H1 (cell line): ENCODE data around the gene B4GALNT3. TPM values are rescaled to one million over a fixed set of nuclear protein-coding genes. Genes with fewer than 3 reads are reported as not detected.

Experiments
- HDAC6 ChIP-seq: IDR thresholded peaks from one replicate; pipeline ENCODE4 v1.7.1; 2012; ENCODE audit warnings: low read depth, mild to moderate bottlenecking, inconsistent platforms, low read length, moderate library complexity
- POLR2AphosphoS5 ChIP-seq: IDR thresholded peaks from 2 replicates; pipeline ENCODE4 v1.6.1; 2011; ENCODE audit warnings: low read depth, low read length
- SAP30 ChIP-seq: fragments of 300-600 bp; sonication (generic); IDR thresholded peaks from 2 replicates; pipeline ENCODE4 v1.7.1; 2012; ENCODE audit warnings: low read length, moderate library complexity, mild to moderate bottlenecking, inconsistent platforms; ENCODE audit not compliant: insufficient read depth, insufficient replicate concordance
- TBP ChIP-seq: IDR thresholded peaks from 2 replicates; pipeline ENCODE4 v1.6.1; 2011; ENCODE audit warnings: low read depth, low read length, improper control_type of control experiment
- polyA plus RNA-seq, 7 experiments: library from polyadenylated mRNA; depleted of rRNA in 3 of 7; stranded (reverse) in 5 of 7; unstranded in 2 of 7; fragments of >200 nt in 5 of 7; fragments of 200-250 nt in 2 of 7; gene quantifications; 1 replicate in 5 of 7; 2 replicates in 1 of 7; 4 replicates in 1 of 7; pipeline versions ENCODE4 v1.2.1 to v1.2.3, GENCODE V29; 2011 to 2013; ENCODE audit warnings: missing spikeins in 2 of 7, mixed read lengths in 2 of 7
- total RNA-seq: library from RNA; stranded (reverse); fragmentation: NEBNext Ultra II Directional; extraction: Animal tissue kit (Norgen Biotek cat#: 25700); gene quantifications from 2 replicates; pipeline ENCODE4 v1.2.1, GENCODE V29; 2021
- TF ChIP-seq, protein P1 (sequence below): IDR thresholded peaks from 2 replicates; pipeline ENCODE4 v1.6.1; 2012; ENCODE audit warnings: low read length, inconsistent platforms

The B4GALNT3 gene
- total and polyA plus RNA-seq, 2 of the 8 experiments (the other 6 are each of a cell fraction or from before 2014, with no cell fraction given): 12.5 to 20.3 TPM

DNA sequence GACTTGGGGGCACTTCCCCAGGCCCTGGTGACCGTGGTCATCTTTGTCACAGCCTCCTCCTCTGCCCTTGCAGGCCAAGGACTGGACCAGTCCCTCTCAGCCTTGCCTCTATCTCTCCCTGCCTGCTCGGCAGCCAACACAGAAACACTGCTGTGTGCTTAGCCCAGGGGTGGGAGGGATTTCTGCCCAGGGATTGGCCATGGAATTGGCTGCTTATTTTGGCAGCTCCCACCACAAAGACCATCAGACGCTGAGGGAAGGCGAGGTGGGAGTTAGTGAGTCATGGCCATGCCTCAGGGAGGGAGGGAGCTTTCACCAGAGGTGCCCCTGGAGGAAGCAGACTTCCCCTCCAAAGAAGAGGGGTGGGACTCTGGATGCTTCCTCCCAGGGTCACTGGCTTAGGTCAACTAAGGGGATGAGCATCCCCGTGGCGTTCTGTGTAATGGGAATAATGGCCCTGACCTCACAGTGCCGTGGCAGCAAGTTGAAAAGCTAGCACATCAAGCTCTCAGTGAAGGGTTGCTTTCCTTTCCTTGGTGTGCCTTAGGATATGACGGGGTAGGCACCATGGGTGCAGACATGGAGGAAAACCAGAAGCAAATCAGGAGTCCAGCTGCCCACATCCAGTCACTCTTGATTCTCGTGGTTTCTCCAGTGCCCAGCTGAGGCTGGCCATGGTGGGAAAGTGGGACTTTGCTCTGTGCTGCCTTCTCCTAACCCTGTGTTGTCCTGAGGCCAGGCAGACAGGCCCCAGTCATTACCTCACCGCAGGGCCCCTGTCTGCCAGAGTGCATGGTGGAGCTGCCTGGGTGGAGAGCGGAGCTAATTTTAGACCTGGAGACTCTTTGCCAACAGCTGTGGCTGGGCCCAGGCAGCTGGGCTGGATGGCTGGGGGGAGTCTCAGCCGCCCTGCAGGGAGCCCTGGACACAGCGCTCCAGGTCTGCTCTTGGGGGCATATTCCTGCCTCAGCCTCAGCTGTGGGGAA is 21.4 kb downstream of the B4GALNT3 start (continued):
- TF ChIP-seq TBP (no peak), SAP30 (no peak), HDAC6 (no peak), POLR2AphosphoS5 (no peak)
- TF ChIP-seq, protein P1, sequence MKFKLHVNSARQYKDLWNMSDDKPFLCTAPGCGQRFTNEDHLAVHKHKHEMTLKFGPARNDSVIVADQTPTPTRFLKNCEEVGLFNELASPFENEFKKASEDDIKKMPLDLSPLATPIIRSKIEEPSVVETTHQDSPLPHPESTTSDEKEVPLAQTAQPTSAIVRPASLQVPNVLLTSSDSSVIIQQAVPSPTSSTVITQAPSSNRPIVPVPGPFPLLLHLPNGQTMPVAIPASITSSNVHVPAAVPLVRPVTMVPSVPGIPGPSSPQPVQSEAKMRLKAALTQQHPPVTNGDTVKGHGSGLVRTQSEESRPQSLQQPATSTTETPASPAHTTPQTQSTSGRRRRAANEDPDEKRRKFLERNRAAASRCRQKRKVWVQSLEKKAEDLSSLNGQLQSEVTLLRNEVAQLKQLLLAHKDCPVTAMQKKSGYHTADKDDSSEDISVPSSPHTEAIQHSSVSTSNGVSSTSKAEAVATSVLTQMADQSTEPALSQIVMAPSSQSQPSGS: no peak
